CD4-positive, alpha-beta T cell (primary cell): ENCODE results near the gene PKDREJ. TPM values are rescaled to one million over a fixed set of nuclear protein-coding genes. Genes with fewer than 3 reads are reported as not detected.

ENCODE experiments used
- ATAC-seq: fragments of 200-7000 bp; cut with Tn5 transposase; one replicate; pipeline ENCODE4 v1.10.0; 2022; ENCODE audit warnings: mild to moderate bottlenecking; ENCODE audit not compliant: poor library complexity
- CTCF ChIA-PET: fragments of 350-600 bp; sonication (Branson Sonifier 250); formaldehyde crosslinking; loops from one replicate; lab custom pipeline; 2021; ENCODE audit warnings: antibody characterized with exemption, inconsistent platforms; lab: Charles Lee
- POLR2A ChIA-PET: fragments of 350-600 bp; sonication (Branson Sonifier 250); formaldehyde crosslinking; loops from one replicate; lab custom pipeline; 2021; ENCODE audit warnings: antibody characterized with exemption, inconsistent platforms; lab: Charles Lee
- DNase-seq, 14 experiments: peaks; one replicate each; pipeline ENCODE4 v3.0.0-alpha.2; 2013 to 2020; ENCODE audit warnings: mixed read lengths in 2 of 14
- H3K27ac ChIP-seq, 2 donors: one replicate each; pipeline versions ENCODE4 v1.5.1 to v1.7.0; 2013; ENCODE audit warnings: low read length in 2 of 2, low read depth in 1 of 2, mild to moderate bottlenecking in 1 of 2
- H3K27me3 ChIP-seq, 2 experiments: 1 replicate in 1 of 2; 2 replicates in 1 of 2; pipeline versions ENCODE4 v1.6.1 to v1.7.0; 2013; ENCODE audit warnings: low read length in 2 of 2, control low read depth in 1 of 2, mild to moderate bottlenecking in 1 of 2, moderate library complexity in 1 of 2; ENCODE audit not compliant: insufficient read depth in 2 of 2, control insufficient read depth in 1 of 2
- H3K36me3 ChIP-seq: one replicate; pipeline ENCODE4 v1.6.1; 2013; ENCODE audit warnings: low read length, control low read depth; ENCODE audit not compliant: insufficient read depth
- H3K4me1 ChIP-seq: one replicate; pipeline ENCODE4 v1.6.1; 2013; ENCODE audit warnings: low read length, control low read depth; ENCODE audit not compliant: insufficient read depth
- H3K4me3 ChIP-seq: one replicate; pipeline ENCODE4 v1.5.1; 2013; ENCODE audit warnings: mild to moderate bottlenecking, low read length, moderate library complexity
- H3K9me3 ChIP-seq, 2 experiments: 1 replicate in 1 of 2; 2 replicates in 1 of 2; pipeline versions ENCODE4 v1.6.1 to v1.7.0; 2013; ENCODE audit warnings: low read length in 2 of 2, mild to moderate bottlenecking in 2 of 2, control low read depth in 1 of 2, moderate library complexity in 1 of 2; ENCODE audit not compliant: control insufficient read depth in 1 of 2, insufficient read depth in 1 of 2
- H3K27ac Mint-ChIP-seq: one replicate; pipeline ENCODE4 v1.8.0; 2020; ENCODE audit warnings: mixed read lengths
- H3K27me3 Mint-ChIP-seq: one replicate; pipeline ENCODE4 v1.8.0; 2021; ENCODE audit warnings: mixed read lengths
- H3K36me3 Mint-ChIP-seq: one replicate; pipeline ENCODE4 v1.8.0; 2021; ENCODE audit warnings: low read depth, mixed read lengths
- H3K4me1 Mint-ChIP-seq: one replicate; pipeline ENCODE4 v1.8.0; 2021; ENCODE audit warnings: low read depth, mixed read lengths
- H3K4me3 Mint-ChIP-seq: one replicate; pipeline ENCODE4 v1.8.0; 2020; ENCODE audit warnings: mild to moderate bottlenecking, mixed read lengths
- H3K9me3 Mint-ChIP-seq: one replicate; pipeline ENCODE4 v1.8.0; 2020; ENCODE audit warnings: mixed read lengths
- CTCF ChIP-seq: fragments of 200-600 bp; IDR thresholded peaks from one replicate; pipeline ENCODE4 v1.8.0; 2022; ENCODE audit warnings: antibody characterized with exemption, mild to moderate bottlenecking
- intact Hi-C, 2 experiments: fragments of 100-400 bp; cut with DNase I in 1 of 2; cut with micrococcal nuclease in 1 of 2; formaldehyde crosslinking; loops; one replicate each; pipeline versions ENCODE4 v1.15.1 to v1.9.0; 2023 to 2025; cut with DNase I, micrococcal nuclease
- total RNA-seq, 174 experiments: library from RNA in 2 of 174; stranded (reverse) in 2 of 174; gene quantifications; one replicate each; pipeline ENCODE4 v1.2.3 and lab custom pipeline; 2021 to 2026

Gene PKDREJ
- total RNA-seq, 2 experiments from 2014 or later: not detected

GRCh38 chr22:46289244-46289891 lies 26.2 kb upstream of the PKDREJ start:
- H3K4me3 Mint-ChIP-seq: no peak overlapping the region
- no peak overlapping the region for H3K27ac ChIP-seq
- intact Hi-C loops: no loop called here
- H3K4me1 Mint-ChIP-seq: peaks cover 10% of the 10 kb centered on the region
- no peak overlapping the region for H3K4me3 ChIP-seq
- H3K4me1 ChIP-seq: peaks cover 20% of the 10 kb centered on the region
- ChIA-PET POLR2A (interaction anchor here (0.9 kb wide), 1 partner anchor 39 kb away, joined by 3 read pairs; the partner anchor contains the start of gene CDPF1), CTCF (no interaction called here)
- no peaks in the 10 kb centered on the region for H3K9me3 Mint-ChIP-seq
- H3K36me3 ChIP-seq: peaks cover under 1% of the 10 kb centered on the region
- no peak overlapping the region for H3K27ac Mint-ChIP-seq
- DNase-seq (peak in 2 of 14 experiments; percentile 40 to 75), ATAC-seq (no peak)
- H3K9me3 ChIP-seq: peaks cover 0 to 9% of the 10 kb centered on the region in 2 experiments
- H3K36me3 Mint-ChIP-seq: peaks cover 1% of the 10 kb centered on the region
- H3K27me3 Mint-ChIP-seq: no peaks in the 10 kb centered on the region
- H3K27me3 ChIP-seq: no peaks in the 10 kb centered on the region
- TF ChIP-seq CTCF: no peak

- peaks cover 7% of the 10 kb centered on the region for H3K36me3 Mint-ChIP-seq
- no peak for TF ChIP-seq CTCF
- H3K27me3 Mint-ChIP-seq: no peaks in the 10 kb centered on the region
- intact Hi-C loops: no loop called here
- POLR2A ChIA-PET: interaction anchor here (0.9 kb wide), 1 partner anchor 39 kb away, joined by 3 read pairs; the partner anchor contains the start of gene CDPF1
- H3K27ac Mint-ChIP-seq: no peak overlapping the region
- H3K9me3 ChIP-seq: peaks cover 0 to 9% of the 10 kb centered on the region in 2 experiments
- no peak for DNase-seq
- peaks cover 20% of the 10 kb centered on the region for H3K4me1 ChIP-seq
- no peak overlapping the region for H3K27ac ChIP-seq
- no peaks in the 10 kb centered on the region for H3K27me3 ChIP-seq
- peaks cover 10% of the 10 kb centered on the region for H3K4me1 Mint-ChIP-seq
- CTCF ChIA-PET: no interaction called here
- H3K9me3 Mint-ChIP-seq: no peaks in the 10 kb centered on the region
- H3K4me3 Mint-ChIP-seq: no peak overlapping the region
- no peak overlapping the region for H3K4me3 ChIP-seq
- peaks cover 5% of the 10 kb centered on the region for H3K36me3 ChIP-seq
- no peak for ATAC-seq
Measured at GRCh38 chr22:46288846-46289243, 25.7 kb upstream of the PKDREJ start.

- ATAC-seq: no peak
- ChIA-PET POLR2A (interaction anchor here (0.9 kb wide), 1 partner anchor 38 kb away, joined by 3 read pairs; the partner anchor contains the start of gene CDPF1), CTCF (no interaction called here)
- Mint-ChIP-seq H3K27me3 (no peaks in the 10 kb centered on the region), H3K27ac (no peak overlapping the region), H3K9me3 (no peaks in the 10 kb centered on the region), H3K36me3 (peaks cover 8% of the 10 kb centered on the region), H3K4me3 (no peak overlapping the region), H3K4me1 (peaks cover 9% of the 10 kb centered on the region)
- TF ChIP-seq CTCF: no peak
- no peaks in the 10 kb centered on the region for H3K27me3 ChIP-seq
- peak in 3 of 14 experiments; percentile 25 to 73 (median 40) for DNase-seq
- H3K36me3 ChIP-seq: peaks cover 6% of the 10 kb centered on the region
- intact Hi-C loops: no loop called here
- H3K4me1 ChIP-seq: peaks cover 20% of the 10 kb centered on the region
- H3K4me3 ChIP-seq: peak overlapping the region; percentile 3
- H3K9me3 ChIP-seq: peaks cover 0 to 9% of the 10 kb centered on the region in 2 experiments
- peak overlapping the region in 1 of 2 donors; percentile 29 for H3K27ac ChIP-seq
Measured at GRCh38 chr22:46287873-46288751, 25.0 kb upstream of the PKDREJ start.
